ENCODE results near the gene ACAP1. TPM values are rescaled to one million over a fixed set of nuclear protein-coding genes. Genes with fewer than 3 reads are reported as not detected.

The ACAP1 gene
- total RNA-seq, 1 experiment from 2014 or later, result 58.6 TPM

GRCh38 chr17:7293816-7294613 lies 42.3 kb upstream of the ACAP1 start (continued):
- TF ChIP-seq PRDM15 (CRISPR knock-in tag; IDR thresholded peaks at IDR 0.05), result no peak

GRCh38 chr17:7294614-7295153 lies 41.6 kb upstream of the ACAP1 start, which contains the start of gene YBX2:
Gene YBX2, minus strand, starts transcription at chr17:7294639. Its CDS starts 139 bp downstream, at chr17:7294500.
- peaks cover 71% of the 10 kb centered on the region for H3K27me3 Mint-ChIP-seq (ENCODE audit: low read depth)
- peaks cover 27% of the 10 kb centered on the region for H3K4me1 Mint-ChIP-seq
- H3K27ac Mint-ChIP-seq, result peak within 1 kb of the TSS; percentile 78; the same call in 1 of the 2 replicates
- H3K36me3 Mint-ChIP-seq, result no peaks in the 10 kb centered on the region
- POLR2A ChIA-PET, result no interaction called here
- ATAC-seq (peak; percentile 85), DNase-seq (ENCODE audit: low spot score) (peak; percentile 99)
- H3K9me3 Mint-ChIP-seq, result no peaks in the 10 kb centered on the region
- peak within 1 kb of the TSS; percentile 70 for H3K4me3 Mint-ChIP-seq
- CTCF ChIA-PET, result no interaction called here
- TF ChIP-seq ZNF416 (CRISPR knock-in tag; IDR thresholded peaks at IDR 0.05) (no peak), ZBTB21 (CRISPR knock-in tag; IDR thresholded peaks at IDR 0.05; ENCODE audit: borderline replicate concordance) (peak; percentile 16; the same call in 1 of the 2 replicates), E2F5 (CRISPR knock-in tag; IDR thresholded peaks at IDR 0.05) (peak; percentile 96), PRDM15 (CRISPR knock-in tag; IDR thresholded peaks at IDR 0.05) (no peak), E2F1 (CRISPR knock-in tag; IDR thresholded peaks at IDR 0.05) (0 out of 2 replicates have a peak, but pooled peaks have one; percentile 78), PREB (CRISPR knock-in tag; IDR thresholded peaks at IDR 0.05; ENCODE audit: borderline replicate concordance) (no peak), ESRRA (CRISPR knock-in tag; IDR thresholded peaks at IDR 0.05; ENCODE audit: borderline replicate concordance) (0 out of 2 replicates have a peak, but pooled peaks have one; percentile 13), MXD4 (CRISPR knock-in tag; IDR thresholded peaks at IDR 0.05; ENCODE audit: borderline replicate concordance) (no peak), TEAD1 (CRISPR knock-in tag; IDR thresholded peaks at IDR 0.05) (peak; percentile 42; the same call in 1 of the 2 replicates), CREB1 (CRISPR knock-in tag; IDR thresholded peaks at IDR 0.05) (peak; percentile 92; the same call in 1 of the 2 replicates), E2F4 (CRISPR knock-in tag; IDR thresholded peaks at IDR 0.05; ENCODE audit: borderline replicate concordance, low read depth) (peak; percentile 79), AFF4 (CRISPR knock-in tag; IDR thresholded peaks at IDR 0.05; ENCODE audit: borderline replicate concordance) (0 out of 2 replicates have a peak, but pooled peaks have one; percentile 41), NR2C2 (CRISPR knock-in tag; IDR thresholded peaks at IDR 0.05) (0 out of 2 replicates have a peak, but pooled peaks have one; percentile 47), USF1 (CRISPR knock-in tag; IDR thresholded peaks at IDR 0.05) (peak; percentile 90), CREM (CRISPR knock-in tag; IDR thresholded peaks at IDR 0.05) (0 out of 2 replicates have a peak, but pooled peaks have one; percentile 27)
